HG03342 (cell line): ENCODE measurements around the gene ITGB6.

Experiments used
- ATAC-seq: cut with Tn5 transposase; IDR thresholded peaks from one replicate; pipeline ENCODE4 v1.9.1; 2021; ENCODE audit warnings: mild to moderate bottlenecking, moderate library complexity; ENCODE audit not compliant: unreplicated experiment

The ITGB6 gene

DNA sequence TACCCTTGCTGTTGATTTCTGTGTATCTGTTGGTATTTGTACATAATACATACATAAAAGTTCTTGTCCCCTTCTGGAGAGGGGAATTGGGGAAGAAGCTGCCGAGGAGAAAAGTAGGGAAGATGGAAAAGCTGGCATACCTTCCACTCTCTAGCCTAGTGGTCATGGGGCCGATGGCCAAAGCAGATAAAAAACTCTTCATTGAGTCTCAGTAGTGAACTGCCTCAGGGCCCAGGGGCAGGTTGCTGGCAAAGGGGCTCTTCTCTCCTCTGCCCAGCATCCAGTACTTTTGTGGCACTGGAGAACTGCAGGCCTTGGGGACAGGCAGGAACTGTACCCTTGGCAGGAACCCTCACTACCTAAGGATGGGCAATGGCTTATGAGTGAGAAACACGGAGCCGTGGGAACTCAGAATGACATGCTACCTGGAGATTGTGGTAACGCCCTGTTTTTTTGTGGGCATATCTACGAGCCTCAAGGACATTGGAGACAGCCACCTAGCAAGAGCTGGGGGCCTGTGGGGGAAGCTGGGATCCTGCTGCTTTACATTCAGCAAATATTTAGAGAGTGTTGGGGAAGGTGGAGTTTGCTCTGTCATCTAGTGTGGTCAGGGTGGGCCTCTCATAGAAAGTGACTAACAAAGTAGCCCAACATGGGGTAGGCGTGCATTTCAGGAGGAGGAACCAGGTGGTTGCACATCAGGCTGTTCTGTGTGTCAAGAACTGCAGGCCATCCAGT, 22.6 kb upstream of the ITGB6 start:
- ATAC-seq = no peak

DNA sequence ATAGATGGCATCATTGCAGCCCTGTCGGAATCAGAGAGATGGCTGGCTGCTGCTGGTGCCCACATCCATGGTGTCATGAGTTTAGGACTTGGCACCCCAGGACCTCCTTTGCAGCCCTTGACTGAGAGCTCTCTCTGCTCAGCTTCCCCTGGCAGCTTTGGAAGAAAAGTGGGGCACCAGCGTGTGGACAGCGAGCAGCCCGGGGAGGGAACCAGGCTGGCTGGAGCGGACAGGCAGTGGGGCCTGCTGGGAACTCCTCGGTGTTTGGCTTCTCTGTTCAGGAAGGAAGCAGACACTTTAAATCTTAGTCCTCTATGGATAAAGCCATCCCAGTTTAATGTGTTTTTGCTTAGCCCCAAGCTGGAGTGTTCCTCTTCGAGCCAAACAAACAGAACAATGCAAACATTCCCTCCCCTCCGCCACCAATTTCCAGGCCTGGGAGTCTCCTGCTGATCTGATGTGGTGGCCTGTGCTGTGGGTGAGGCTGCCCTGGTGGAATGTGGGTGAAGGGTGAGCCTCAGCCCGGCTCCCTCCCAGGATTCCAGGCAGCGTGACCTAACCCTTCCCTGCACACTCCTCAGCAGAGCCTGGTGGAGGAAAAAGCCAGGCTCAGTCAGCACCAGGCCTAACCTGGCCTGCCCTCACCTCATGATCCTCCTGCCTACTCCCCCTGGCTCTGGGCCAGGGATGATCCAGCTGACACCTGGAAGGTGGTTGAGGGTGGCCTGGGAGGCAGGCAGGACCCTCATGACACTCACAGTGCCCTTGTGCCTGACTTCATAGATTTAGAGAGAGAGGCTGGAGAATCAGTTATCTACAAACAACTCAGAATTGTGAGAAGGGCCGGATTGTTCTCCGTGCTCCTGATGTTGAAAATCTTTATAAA, 21.6 kb upstream of the ITGB6 start:
- no peak for ATAC-seq

DNA sequence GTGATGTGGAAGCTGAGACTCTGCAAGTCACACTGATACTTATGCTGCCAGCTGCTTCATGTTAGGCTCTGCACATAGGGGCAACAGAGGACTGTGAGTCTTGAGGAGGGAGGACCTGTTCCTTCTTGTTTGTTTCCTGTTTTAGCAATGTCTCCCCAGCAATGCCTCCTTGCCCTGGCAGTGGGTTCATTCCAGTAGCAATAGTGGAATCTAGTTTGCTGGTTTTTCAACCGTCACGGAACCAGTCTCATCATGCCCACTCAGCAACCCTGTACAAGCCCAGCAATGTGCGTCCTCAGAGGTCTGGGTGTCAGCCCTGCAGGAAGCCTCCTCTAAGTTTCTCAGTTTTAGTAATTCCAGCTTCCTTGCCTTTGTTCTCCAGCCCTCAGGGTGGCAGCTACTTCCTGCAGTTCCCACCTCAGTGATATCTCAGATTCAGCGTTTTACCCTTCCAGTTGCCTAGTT, 20.5 kb upstream of the ITGB6 start:
- no peak for ATAC-seq

DNA sequence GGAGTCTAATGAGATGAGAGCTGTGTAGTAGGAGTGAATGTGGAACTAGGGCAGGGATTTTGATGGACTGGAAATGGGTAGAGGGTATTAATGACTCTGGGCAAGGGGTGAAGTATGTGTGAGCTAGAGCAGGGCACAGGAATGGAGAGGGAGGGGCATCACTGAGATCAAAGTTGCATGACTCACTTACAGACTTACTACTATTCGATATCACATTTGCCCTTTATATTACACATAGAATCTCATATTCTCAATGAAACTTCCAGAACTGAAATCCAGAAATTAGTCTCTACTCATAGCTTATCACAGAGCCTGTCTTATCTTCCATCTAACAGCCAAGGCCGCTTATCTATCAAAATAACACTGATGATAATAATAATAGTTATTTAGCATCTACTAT, 20.0 kb upstream of the ITGB6 start:
- ATAC-seq = no peak

DNA sequence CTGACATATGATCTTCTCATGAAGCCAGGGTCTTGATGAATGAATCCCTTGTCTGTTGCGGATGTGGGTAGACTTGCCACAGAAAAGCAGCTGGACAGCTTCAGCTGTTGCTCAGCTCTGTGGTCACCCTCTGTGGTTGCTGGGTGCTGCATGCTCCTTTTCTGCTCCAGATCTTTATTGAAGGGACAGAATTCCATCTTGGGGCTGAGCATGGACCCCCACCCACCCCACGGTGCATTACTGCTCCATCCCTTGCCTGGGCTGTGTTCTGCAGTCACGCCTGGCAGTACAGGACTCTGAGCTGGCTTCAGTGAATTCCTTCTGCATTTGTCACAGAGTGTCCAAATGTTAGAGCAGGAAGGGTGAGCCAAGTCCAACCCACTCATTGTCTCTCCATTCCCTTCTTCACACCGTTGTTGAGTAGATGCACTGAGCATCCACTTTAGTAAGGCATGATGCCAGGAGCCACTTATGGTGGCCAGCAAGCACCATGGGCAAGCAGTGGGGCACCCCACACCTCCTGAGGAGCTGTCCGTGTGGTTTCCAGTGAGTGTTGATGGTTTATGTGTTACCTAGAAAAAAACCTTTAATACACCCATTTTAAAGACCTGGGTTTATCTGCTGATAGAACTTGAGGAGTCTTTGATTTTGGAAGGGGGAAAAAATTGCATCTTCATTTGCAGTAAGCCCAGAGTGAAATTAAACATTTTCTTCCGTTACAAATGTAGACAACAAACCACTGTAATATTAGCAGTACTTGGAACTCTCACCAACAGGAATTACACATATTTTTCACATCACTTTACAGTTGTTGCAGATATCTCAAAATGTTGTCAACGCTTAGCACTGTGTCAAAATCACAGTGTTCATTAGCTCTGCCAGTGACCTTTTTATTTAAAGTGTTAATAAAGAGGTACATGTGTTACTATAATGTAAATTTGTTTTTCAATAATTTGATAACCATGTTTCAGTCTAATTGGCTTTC, 14.7 kb upstream of the ITGB6 start:
- ATAC-seq = no peak

DNA sequence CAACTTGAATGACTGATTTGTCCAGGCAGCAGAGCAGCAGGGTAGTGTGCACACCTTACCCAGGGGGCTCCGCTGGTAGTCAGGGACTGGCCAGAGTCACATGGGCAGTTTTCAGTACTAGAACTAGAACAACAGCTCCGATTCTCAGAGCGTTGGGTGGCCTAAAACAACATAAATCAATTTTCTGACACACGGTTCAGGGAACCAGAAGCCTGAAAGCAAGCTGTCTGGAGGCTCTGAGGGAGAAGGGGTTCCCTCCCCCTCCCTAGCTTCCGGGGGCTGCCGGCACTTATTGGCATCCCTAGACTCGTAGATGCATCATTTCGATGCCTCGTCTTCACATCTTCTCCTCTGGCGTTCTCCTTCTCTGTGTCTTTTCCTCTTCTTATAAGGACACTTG, 13.4 kb upstream of the ITGB6 start:
- no peak for ATAC-seq

DNA sequence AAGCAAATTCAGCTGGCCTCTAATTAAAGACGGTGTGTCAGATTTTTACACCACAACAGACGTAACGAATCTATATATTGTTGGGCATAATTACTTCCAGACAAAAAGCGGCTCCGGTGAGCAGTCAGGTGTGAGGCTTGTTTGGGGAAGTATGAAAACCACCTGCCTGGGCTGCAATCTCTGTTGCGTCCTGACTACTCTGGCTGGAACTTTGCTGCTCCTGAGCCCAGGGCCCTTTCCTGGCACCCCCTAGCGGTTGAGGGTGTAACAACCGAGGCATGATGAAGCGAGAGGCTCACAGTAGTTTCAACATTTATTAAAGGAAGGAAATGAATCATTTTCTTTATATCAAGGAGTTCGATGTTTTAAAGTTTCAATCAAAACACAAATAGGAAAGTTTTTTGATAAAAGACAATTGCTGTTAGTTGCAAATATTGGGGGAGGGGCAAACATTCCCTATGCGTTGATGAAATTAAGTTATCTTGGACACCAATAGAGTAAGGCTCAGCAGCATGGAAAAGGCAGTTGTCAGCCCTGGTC, 10.6 kb upstream of the ITGB6 start:
- ATAC-seq = peak; percentile 95

DNA sequence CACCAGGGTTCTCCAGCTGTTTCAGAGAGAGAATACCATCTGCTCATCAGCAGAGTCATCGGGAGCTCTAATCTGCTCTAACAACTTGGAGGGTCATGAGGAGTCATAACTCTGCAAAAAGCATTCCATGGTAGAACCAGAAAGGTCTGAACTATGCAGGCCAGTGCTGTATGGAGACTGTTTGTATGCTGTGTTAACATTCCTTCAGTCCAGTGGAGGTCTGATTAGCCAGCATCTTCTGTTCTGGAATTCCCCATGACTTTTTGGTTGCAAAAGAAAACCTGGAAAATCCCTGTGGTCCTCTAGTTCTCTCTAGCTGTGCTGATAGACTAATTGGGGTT, 9.4 kb upstream of the ITGB6 start:
- no peak for ATAC-seq

DNA sequence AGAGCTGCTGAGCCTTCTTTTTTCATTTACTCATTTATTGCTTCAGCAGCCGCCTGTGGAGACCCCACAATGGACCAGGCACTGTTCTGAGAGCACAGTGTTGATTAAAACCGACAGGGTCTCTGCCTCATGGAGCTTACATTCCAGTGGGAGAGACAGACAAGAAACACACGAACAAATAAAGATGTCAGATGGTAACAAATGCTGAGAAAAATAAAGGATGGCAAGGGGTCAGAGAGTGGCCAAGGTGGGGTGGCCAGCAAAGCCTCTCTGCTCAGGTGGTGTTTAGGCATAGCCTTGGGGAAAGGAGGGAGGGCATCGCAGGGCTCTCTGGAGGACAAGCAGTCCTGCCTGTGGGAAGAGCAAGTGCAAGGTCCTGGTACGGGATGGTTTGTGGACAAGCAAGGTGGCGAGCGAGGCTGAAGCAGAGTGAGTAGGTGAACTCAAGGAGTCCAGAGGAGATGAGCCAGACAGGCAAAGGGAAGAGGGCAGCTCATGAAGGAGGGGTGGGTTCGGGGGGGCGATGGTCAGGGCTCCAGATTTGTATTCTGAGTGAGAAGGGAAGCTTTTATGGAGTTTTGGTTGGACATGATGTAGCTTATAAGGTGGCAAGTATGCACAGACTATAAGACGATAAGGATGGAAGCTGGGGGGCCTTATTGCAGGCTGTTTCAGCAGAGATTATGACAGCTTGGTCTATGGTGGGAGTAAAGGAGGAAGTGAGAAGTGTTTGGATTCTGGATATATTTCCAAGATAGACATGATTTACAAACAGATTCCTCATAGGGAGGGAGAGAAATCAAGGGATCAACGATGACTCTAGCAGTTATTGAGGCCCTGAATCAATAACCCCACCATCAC, 8.8 kb upstream of the ITGB6 start:
- no peak for ATAC-seq

DNA sequence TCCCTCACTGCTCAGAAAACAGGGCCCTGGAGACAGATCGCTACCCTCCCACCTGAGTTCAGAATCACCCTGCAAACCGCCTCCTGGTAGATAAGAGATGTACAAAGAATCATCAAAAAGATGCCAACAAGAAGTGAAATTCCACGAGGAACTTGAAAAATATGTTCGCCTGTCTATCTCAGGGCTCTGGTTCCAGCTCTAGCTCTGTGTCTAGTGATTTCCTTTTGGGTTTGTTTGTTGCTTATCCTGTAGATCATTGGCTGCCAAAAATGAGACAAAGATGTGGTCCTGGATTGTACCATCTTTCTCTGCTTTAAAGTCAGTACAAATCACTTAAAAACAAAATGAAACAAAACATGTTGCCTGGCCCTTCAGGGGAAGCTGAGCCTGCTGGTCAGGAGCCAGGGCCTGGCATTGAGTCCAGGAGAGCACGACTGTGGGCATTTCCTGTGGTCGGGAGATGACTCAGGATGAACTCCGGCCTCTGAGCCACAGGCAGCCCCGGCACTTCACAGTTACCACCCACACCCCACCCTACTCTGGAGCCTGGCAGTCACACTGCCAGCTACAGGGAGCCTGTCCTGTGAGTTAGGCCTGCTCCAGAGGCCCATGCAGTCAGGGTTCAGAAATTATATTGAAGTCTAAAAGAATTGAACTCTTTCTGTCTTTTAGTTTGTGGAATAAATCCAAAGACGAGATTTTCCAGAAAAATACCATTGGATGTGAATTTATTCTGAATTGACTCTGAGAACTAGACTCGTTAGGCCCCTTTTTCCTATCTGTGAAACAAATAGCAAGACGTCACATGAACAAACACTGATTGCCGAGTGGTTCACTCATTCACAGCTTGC, 8.0 kb upstream of the ITGB6 start:
- ATAC-seq = no peak

DNA sequence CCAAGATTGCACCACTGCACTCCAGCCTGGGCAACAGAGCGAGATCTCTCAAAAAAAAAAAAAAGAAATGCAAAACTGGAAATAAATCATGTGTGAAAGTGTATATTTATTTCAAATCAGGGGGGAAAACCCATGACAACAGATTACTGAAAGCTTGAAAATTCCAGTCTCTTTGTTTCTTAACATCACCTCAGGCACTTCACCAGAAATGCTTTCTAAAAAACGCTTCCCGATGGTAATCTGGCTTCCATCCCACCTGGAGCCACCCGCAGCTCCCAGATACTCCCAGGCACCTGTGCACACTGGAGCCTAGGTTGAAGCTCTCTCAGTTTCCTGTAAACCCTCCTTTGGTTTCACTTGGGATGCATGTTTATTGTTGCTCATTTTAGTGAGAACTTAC, 7.2 kb upstream of the ITGB6 start:
- no peak for ATAC-seq

DNA sequence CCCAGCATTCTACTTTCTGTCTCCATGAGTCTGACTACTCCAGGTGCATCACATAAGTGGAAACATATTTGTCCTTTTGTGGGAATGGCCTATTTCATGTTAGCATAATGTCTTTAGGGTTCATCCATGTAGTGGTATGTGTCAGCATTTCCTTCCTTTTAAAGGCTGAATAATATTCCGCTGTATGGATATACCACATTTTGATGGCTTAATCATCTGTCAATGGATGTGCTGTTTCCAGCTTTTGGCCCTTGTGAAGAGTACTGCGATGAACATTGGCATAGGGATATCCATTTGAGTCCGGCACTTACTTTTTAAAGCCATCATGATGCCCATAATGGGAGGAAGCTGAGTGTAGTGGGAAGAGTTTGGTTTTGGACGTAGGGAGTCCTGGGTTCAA, 6.4 kb upstream of the ITGB6 start:
- ATAC-seq = no peak

DNA sequence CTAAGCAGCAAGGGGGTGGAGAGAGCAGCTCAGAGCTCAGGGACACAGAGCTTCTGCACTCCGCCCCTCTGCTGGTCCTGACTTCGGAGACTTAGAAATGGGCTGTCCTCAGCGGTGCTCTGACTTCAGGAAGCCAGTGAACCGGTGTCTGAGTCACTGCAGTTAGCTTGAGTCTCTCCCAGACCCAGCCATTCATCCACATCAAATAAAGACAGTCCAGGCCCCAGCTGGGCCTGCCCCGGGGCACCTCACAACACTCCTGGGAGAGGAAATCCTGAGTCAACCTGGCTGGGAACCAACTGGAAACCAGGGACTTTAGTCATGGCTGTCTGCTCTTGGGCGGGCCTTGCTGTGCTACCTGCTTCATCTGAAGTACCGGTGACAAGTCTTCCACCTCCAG, 5.4 kb upstream of the ITGB6 start:
- no peak for ATAC-seq

DNA sequence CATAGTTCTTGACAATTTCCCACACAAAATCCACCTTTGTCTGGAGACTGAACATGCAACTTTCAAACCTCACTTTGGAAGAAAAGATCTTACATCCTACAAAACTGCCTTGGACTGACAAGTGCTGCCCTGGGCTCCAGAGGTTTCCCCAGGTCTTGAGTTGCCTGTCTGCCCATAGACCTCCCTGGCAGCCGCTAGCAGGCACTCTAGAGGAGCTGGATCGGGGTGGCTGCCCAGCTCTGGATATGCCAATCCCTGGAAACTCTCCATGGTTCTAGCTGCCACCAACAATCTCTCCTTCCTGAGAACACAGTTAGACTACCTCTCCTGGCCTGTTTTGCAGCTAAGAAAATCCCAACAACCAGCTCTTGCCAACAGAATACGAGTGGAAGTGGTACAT, 3.4 kb upstream of the ITGB6 start:
- ATAC-seq = no peak

DNA sequence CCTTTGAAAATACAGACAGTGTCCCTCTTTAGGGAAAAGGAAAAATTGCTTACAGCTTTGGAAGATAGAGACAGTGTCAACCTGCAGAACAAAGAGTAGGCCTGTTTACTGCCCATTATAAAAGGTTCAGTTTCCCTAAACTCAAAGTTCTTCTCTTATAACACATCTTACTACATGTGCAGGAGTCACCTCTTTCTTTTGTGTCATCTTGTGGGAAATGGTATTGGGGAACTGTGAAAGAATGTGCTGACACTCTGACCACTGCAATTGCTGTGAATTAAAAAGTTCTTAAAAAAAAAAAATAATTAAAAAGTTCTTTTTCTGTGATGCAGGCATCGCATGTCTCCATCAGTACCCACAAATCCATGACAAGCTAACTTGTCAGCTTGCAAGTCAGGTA, 2.9 kb upstream of the ITGB6 start:
- no peak for ATAC-seq

DNA sequence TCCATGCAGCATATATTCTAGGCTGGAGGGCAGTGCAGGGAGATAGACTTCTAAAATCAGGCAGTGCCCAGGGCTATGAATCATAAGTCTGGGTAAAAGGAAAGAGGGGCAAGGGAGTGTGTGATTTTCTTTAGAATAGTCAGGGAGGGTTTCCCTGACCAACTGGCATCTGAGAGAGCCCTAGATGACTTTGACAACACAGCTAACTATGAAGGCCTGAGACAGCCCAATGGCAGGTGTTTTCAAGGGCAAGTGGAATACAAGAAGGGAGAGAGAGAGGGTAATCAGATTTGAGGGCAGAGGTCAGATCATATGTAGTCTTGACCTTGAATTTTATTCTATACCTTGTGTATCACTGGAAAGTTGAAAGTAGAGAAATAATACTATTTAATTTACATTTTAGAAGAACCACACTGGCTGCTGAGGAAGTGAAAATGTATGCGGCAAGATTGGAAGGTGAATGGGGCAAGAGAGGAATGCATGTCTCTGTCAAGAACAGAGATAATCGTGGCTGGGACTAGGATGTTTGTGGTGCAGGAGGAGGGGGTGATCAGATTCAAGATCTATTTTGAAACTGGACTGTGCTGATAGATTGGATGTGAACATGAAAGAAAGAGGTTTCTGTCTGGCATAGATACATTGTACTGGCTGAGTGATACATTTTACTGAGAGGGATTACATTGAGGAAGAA, 1.9 kb upstream of the ITGB6 start:
- ATAC-seq = no peak

DNA sequence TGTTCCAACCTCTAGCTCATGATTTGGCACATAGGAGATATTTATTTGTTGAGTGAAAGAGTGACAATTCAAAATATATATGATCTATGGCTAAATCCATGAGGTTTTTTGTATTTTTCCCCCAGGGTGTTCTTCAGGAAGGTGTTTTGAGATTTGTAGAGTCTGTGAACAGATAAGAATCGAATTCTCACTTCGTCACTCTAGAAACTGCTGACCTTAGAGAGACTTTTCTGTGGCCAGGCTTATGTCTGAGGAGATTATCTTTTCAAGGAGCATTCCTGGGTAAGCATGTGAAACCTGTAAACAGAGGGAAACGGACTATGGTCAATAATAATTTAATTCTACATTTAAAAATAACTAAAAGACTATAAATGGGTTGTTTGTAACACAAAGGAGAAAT, 849 bp upstream of the ITGB6 start:
- ATAC-seq = no peak

DNA sequence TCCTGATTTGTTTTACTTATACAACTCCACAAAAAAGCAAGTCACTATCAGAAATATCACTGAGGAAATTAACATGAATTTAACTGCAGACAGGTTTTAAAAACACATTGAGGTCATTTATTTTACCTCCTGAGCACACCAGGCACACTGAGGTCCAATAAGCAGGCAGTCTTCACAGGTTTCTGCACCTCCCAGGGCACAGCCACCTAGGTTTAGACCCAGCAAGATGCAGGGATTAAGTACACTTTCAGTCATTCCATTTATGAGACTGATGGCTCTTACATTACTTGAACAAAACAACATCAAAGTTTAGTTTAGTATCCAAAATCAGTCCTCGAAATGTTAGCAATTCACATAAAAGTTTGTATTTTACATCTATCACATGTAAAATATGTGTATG, 1.0 kb downstream of the ITGB6 start:
- no peak for ATAC-seq

DNA sequence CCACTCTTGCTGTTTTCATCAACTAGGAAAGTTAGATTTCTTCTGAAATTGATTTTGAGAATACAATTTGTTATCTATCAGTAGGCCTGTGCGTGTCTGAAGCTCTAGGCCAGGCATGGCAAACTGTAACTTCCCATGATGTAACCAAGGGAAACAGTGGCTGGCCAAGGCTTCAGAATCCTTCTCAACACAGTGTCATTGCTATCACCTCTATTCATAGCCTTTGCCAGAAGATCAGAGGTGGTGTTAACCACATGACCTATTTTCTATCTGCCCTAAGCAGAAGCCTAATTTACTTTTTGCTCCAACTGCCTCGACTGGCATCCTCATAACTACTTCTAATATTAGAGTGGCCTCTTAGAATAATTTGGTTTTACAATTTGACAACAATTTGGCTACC, 2.5 kb downstream of the ITGB6 start:
- ATAC-seq = no peak
